Spleen (tissue), 11 donors: ENCODE measurements around the gene LAMA5. TPM values are rescaled to one million over a fixed set of nuclear protein-coding genes. Genes with fewer than 3 reads are reported as not detected.

Experiments
- DNase-seq: peaks from one replicate; pipeline ENCODE4 v3.0.0-alpha.2; 2020
- H3K27ac ChIP-seq, 8 donors: fragments of 200-600 bp; sonication (generic) in 7 of 8; 1 replicate in 4 of 8; 2 replicates in 4 of 8; pipeline versions ENCODE4 v1.5.0 to v1.8.0; 2016 to 2021; ENCODE audit warnings: inconsistent platforms in 4 of 8, mild to moderate bottlenecking in 4 of 8, moderate library complexity in 1 of 8
- H3K27me3 ChIP-seq, 7 donors: fragments of 200-600 bp; sonication (generic) in 6 of 7; replicated peaks in 1 of 7; 1 replicate in 4 of 7; 2 replicates in 3 of 7; pipeline versions ENCODE4 v1.5.0 to v1.8.0; 2016 to 2021; ENCODE audit warnings: inconsistent platforms in 3 of 7, mild to moderate bottlenecking in 1 of 7
- H3K36me3 ChIP-seq, 6 donors: fragments of 200-600 bp; sonication (generic) in 5 of 6; 1 replicate in 4 of 6; 2 replicates in 2 of 6; pipeline versions ENCODE4 v1.5.0 to v1.8.0; 2016 to 2021; ENCODE audit warnings: inconsistent platforms in 2 of 6
- H3K4me1 ChIP-seq, 6 donors: fragments of 200-600 bp; sonication (generic) in 5 of 6; 1 replicate in 3 of 6; 2 replicates in 3 of 6; pipeline versions ENCODE4 v1.5.0 to v1.8.0; 2016 to 2021; ENCODE audit warnings: inconsistent platforms in 3 of 6
- H3K4me3 ChIP-seq, 8 donors: fragments of 200-600 bp; sonication (generic) in 7 of 8; 1 replicate in 4 of 8; 2 replicates in 4 of 8; pipeline versions ENCODE4 v1.5.0 to v1.8.0; 2016 to 2021; ENCODE audit warnings: inconsistent platforms in 4 of 8, mild to moderate bottlenecking in 4 of 8, moderate library complexity in 2 of 8
- H3K9me3 ChIP-seq, 8 donors: fragments of 200-600 bp; sonication (generic) in 7 of 8; 1 replicate in 4 of 8; 2 replicates in 4 of 8; pipeline versions ENCODE4 v1.5.0 to v1.8.0; 2016 to 2021; ENCODE audit warnings: inconsistent platforms in 4 of 8
- CTCF ChIP-seq, 11 experiments: fragments of 200-600 bp in 7 of 11; fragments of 450-650 bp in 4 of 11; sonication (generic) in 4 of 11; IDR thresholded peaks in 8 of 11; conservative IDR thresholded peaks in 3 of 11; 1 replicate in 7 of 11; 2 replicates in 4 of 11; pipeline versions ENCODE4 v1.4.0 to v1.8.0; 2016 to 2021; ENCODE audit warnings: antibody characterized with exemption in 11 of 11, inconsistent platforms in 4 of 11, mild to moderate bottlenecking in 1 of 11
- POLR2A ChIP-seq, 3 donors: fragments of 450-650 bp; IDR thresholded peaks; one replicate each; pipeline ENCODE4 v1.5.1; 2017; ENCODE audit warnings: antibody characterized with exemption in 3 of 3, mild to moderate bottlenecking in 1 of 3
- POLR2AphosphoS5 ChIP-seq, 3 donors: sonication (generic); formaldehyde crosslinking; IDR thresholded peaks; one replicate each; pipeline ENCODE4 v1.5.1; 2017; ENCODE audit warnings: antibody characterized with exemption in 3 of 3
- WGBS, 5 donors: extraction: QIAGEN DNeasy Blood & Tissue Kit in 3 of 5; methylation state at CpG; one replicate each; pipeline versions ENCODE4 v1.1.5 to v1.1.7; 2013 to 2018; 5-methylcytosine and 5-hydroxymethylcytosine counted together
- intact Hi-C: fragments of 100-400 bp; cut with DNase I; formaldehyde crosslinking; loops from one replicate; pipeline ENCODE4 v1.15.0; 2023; ENCODE audit warnings: low total_unique reads
- polyA plus RNA-seq, 3 donors: library from polyadenylated mRNA; stranded (reverse); fragments of 200-250 nt; gene quantifications; one replicate each; pipeline ENCODE4 v1.2.1, GENCODE V29; 2013
- total RNA-seq, 7 donors: library from RNA; depleted of rRNA in 3 of 7; stranded (reverse); fragments of >200 nt in 3 of 7; fragmentation: NEBNext Ultra II Directional in 4 of 7; extraction: Animal tissue kit (Norgen Biotek cat#: 25700) in 4 of 7; gene quantifications; one replicate each; pipeline versions ENCODE4 v1.1.0 to v1.2.1, GENCODE V29; 2016 to 2021
- donor health status: healthy with polysubstance abuse.
- donor health status: DM: no; HTN: no; CAD: no; lungs with moderate emphysema.
- donor health status: DM: no; HTN: no; CAD: no.
- donor health status: Bipolar disorder and iron deficiency.
- donor health status: healthy.
- donor health status: DM: no; HTN: no; CAD: no.
- donor health status: DM: yes; HTN: yes; CAD: no.

The LAMA5 gene
- total and polyA plus RNA-seq, 10 donors, result 46.5 to 266 (median 115) TPM

GRCh38 chr20:62269871-62270270, 97.2 kb downstream of the LAMA5 start:
- H3K4me3 ChIP-seq, result no peak overlapping the region

GRCh38 chr20:62269378-62269777, 97.7 kb downstream of the LAMA5 start:
- TF ChIP-seq POLR2A (IDR thresholded peaks at IDR 0.05), result no peak
- TF ChIP-seq POLR2AphosphoS5 (IDR thresholded peaks at IDR 0.05), result no peak
- TF ChIP-seq CTCF (IDR thresholded peaks at IDR 0.05 in 8 of 11, conservative IDR thresholded peaks at IDR 0.05 in 3 of 11), result no peak
- WGBS, 5 donors, result 78 to 87% (median 84%) methylated on average over 9 to 14 of the region's 14 CpGs
- DNase-seq, result no peak
- Histone ChIP-seq H3K9me3 (peaks cover 0 to 6% (median 0%) of the 10 kb centered on the region in 8 donors), H3K36me3 (peaks cover 9 to 94% (median 58%) of the 10 kb centered on the region in 6 donors), H3K4me1 (peaks cover 0 to 20% (median 10%) of the 10 kb centered on the region in 6 donors), H3K4me3 (no peak overlapping the region), H3K27ac (no peak overlapping the region), H3K27me3 (no peaks in the 10 kb centered on the region)
- intact Hi-C loops, result no loop called here

More at GRCh38 chr20:62269871-62270270, 97.2 kb downstream of the LAMA5 start:
- H3K9me3 ChIP-seq, result peaks cover 0 to 6% (median 0%) of the 10 kb centered on the region in 8 donors
- H3K27ac ChIP-seq, result no peak overlapping the region
- no peak for DNase-seq
- peaks cover 0 to 25% (median 12%) of the 10 kb centered on the region in 6 donors for H3K4me1 ChIP-seq
- H3K36me3 ChIP-seq, result peaks cover 9 to 94% (median 56%) of the 10 kb centered on the region in 6 donors
- H3K27me3 ChIP-seq, result no peaks in the 10 kb centered on the region
- 78 to 87% (median 84%) methylated on average over 12 to 17 of the region's 17 CpGs for WGBS, 5 donors
- peak in 2 of 3 donors; percentile 56 to 77 for TF ChIP-seq POLR2AphosphoS5 (IDR thresholded peaks at IDR 0.05)
- peak in 4 of 11 experiments; percentile 9 to 41 (median 26) for TF ChIP-seq CTCF (IDR thresholded peaks at IDR 0.05 in 8 of 11, conservative IDR thresholded peaks at IDR 0.05 in 3 of 11)
- TF ChIP-seq POLR2A (IDR thresholded peaks at IDR 0.05), result no peak
- intact Hi-C loops, result no loop called here

GRCh38 chr20:62268228-62268900, 98.7 kb downstream of the LAMA5 start:
- TF ChIP-seq POLR2AphosphoS5 (IDR thresholded peaks at IDR 0.05), result no peak
- no peak overlapping the region for H3K4me3 ChIP-seq
- H3K4me1 ChIP-seq, result peaks cover 0 to 11% (median 8%) of the 10 kb centered on the region in 6 donors
- H3K27ac ChIP-seq, result no peak overlapping the region
- 78 to 85% (median 83%) methylated on average over 7 of the region's 7 CpGs for WGBS, 5 donors
- peaks cover 0 to 6% (median 0%) of the 10 kb centered on the region in 8 donors for H3K9me3 ChIP-seq
- H3K27me3 ChIP-seq, result no peaks in the 10 kb centered on the region
- DNase-seq, result no peak
- intact Hi-C loops, result no loop called here
- H3K36me3 ChIP-seq, result peaks cover 7 to 94% (median 58%) of the 10 kb centered on the region in 6 donors

GRCh38 chr20:62267543-62267942, 99.6 kb downstream of the LAMA5 start:
- H3K9me3 ChIP-seq, result peaks cover 0 to 6% (median 0%) of the 10 kb centered on the region in 8 donors
- TF ChIP-seq POLR2AphosphoS5 (IDR thresholded peaks at IDR 0.05) (no peak), POLR2A (IDR thresholded peaks at IDR 0.05) (no peak), CTCF (IDR thresholded peaks at IDR 0.05 in 8 of 11, conservative IDR thresholded peaks at IDR 0.05 in 3 of 11) (no peak)
- WGBS, 5 donors, result 86 to 97% (median 93%) methylated on average over 10 of the region's 10 CpGs
- H3K4me3 ChIP-seq, result no peak overlapping the region
- H3K27ac ChIP-seq, result no peak overlapping the region
- peaks cover 5 to 94% (median 58%) of the 10 kb centered on the region in 6 donors for H3K36me3 ChIP-seq
- intact Hi-C loops, result no loop called here
- peaks cover 0 to 11% (median 8%) of the 10 kb centered on the region in 6 donors for H3K4me1 ChIP-seq
- no peak for DNase-seq
- H3K27me3 ChIP-seq, result no peaks in the 10 kb centered on the region
